ENCODE results near the gene NKX2-3.

The NKX2-3 gene

GRCh38 chr10:99582255-99582770 lies 49.6 kb downstream of the NKX2-3 start:
- no peak for DNase-seq (ENCODE audit: low read depth)

DNA sequence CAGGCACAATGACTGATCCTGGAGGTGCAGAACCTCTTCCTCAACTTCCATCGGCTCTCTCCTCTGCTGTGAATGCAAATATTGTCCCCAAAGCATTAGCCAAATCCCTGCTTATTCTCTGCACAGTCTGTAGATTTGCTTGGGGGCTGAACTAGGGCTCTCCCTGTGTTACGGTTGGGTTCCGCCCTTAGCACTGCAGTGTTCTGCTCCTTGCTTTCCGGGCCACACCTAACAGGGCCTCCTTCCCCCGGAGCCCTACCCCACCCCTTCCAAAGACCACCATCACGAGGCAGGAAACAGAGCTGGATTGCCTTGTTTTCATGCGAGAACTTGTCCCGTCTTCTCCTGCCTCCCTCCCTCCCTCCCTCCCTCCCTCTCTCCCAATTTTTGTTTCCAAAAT lies 50.9 kb downstream of the NKX2-3 start:
- no peak for DNase-seq (ENCODE audit: low read depth)

Measured in GM04504 (cell line).